Bronchus fibroblast of lung (primary cell): Measurements from ENCODE around the gene HYLS1. TPM values are rescaled to one million over a fixed set of nuclear protein-coding genes. Genes with fewer than 3 reads are reported as not detected.

Experiments
- total RNA-seq: library from RNA; depleted of rRNA; stranded (reverse); fragments of >200 nt; gene quantifications from 2 replicates; pipeline ENCODE4 v1.2.3, GENCODE V29; 2015

HYLS1 gene
- 10.9 and 12.6 TPM in 2 replicates for total RNA-seq

GRCh38 chr11:125887373-125888324, at the start of gene HYLS1:
Gene HYLS1 (plus strand): TSS chr11:125887668. CDS start chr11:125899369, 11,701 bp downstream.

GRCh38 chr11:125902927-125903710, 15.7 kb downstream of the HYLS1 start, which contains the start of gene PUS3:
Gene PUS3 (minus strand): TSS chr11:125903206. CDS start chr11:125896284, 6,922 bp downstream.

GRCh38 chr11:125903711-125904659, 16.5 kb downstream of the HYLS1 start, which contains the start of gene DDX25:
Gene DDX25 (plus strand): TSS chr11:125904508. CDS start chr11:125904518, 10 bp downstream.

GRCh38 chr11:125945797-125946520, 58.5 kb downstream of the HYLS1 start, which contains the start of gene VSIG10L2:
Gene VSIG10L2 (plus strand): TSS chr11:125946044. CDS start chr11:125946056, 12 bp downstream.

Other genes with a start within 250 kb of the HYLS1 start
- gene ACRV1, start 206.8 kb upstream of the HYLS1 start, total RNA-seq: not detected in 2 replicates
- not detected in 2 replicates for gene PATE1, start 141.4 kb upstream of the HYLS1 start, total RNA-seq
- not detected in 2 replicates for gene PATE2, start 108.8 kb upstream of the HYLS1 start, total RNA-seq
- not detected in 2 replicates for gene PATE3, start 99.5 kb upstream of the HYLS1 start, total RNA-seq
- gene PATE4, start 54.4 kb upstream of the HYLS1 start, total RNA-seq: not detected in 2 replicates
- 6.8 and 11.6 TPM in 2 replicates for gene PUS3, start 15.5 kb downstream of the HYLS1 start, total RNA-seq
- 0.15 TPM in 1 of 2 replicates, not detected in the other for gene DDX25, start 16.8 kb downstream of the HYLS1 start, total RNA-seq
- gene VSIG10L2, start 58.4 kb downstream of the HYLS1 start, total RNA-seq: not detected in 2 replicates
- gene CDON, start 175.2 kb downstream of the HYLS1 start, total RNA-seq: 1.8 and 3.4 TPM in 2 replicates